ENCODE data around the gene RYR3.

Gene RYR3

DNA sequence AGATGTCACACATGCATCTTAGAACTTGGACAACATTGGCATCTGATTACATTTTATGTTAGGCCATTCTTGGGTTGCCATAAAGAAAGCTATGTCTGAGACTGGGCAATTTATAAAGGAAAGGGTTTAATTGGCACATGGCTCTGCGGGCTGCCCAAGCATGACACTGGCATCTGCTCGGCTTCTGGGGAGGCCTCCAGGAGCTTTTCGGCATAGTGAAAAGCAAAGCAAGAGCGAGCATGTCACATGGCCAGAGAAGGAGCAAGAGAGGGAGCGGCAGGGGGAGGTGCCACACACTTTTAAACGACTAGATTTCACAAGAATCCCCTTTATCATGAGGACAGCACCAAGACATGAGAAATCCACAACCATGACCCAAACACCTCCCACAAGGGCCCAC lies 11.3 kb downstream of the RYR3 start:
- peak; percentile 33 for DNase-seq

DNA sequence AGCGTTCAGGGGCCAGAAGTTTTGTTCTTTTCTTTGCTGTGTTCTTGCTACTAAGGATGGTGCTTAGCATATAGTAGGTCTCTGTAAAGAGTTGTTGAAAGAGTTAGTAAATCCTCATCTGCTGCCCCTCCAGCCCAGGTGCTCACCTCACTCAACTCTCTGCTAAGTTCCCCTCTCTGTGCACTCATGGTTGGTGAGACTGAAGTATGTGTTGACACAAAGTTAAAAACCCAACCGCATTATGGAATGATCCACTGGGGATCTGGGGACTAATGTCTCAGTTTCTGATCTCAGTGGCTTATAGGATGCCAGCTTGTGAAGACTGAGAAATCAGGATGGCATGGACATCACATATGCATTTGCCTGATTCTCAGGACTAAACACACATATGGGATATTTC lies 13.8 kb downstream of the RYR3 start:
- no peak for DNase-seq

DNA sequence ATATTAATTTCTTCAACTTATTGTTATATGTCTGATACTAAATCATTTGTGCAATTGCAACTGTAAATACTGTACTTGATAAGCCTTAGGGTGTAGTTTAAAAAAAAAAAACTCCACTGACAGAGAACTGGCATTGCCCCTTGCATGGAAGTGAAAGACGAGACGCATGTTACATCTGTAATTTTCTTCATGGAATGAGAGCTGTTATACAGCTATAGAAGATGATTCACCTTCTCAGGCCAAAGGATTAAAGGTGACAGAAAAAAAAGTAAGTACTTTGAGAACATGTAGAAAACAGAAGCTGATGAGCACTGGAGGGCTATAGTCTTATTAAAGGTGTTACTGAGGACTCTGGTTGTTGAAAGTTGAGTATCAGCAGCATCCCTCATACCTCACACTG lies 16.1 kb downstream of the RYR3 start:
- no peak for DNase-seq

DNA sequence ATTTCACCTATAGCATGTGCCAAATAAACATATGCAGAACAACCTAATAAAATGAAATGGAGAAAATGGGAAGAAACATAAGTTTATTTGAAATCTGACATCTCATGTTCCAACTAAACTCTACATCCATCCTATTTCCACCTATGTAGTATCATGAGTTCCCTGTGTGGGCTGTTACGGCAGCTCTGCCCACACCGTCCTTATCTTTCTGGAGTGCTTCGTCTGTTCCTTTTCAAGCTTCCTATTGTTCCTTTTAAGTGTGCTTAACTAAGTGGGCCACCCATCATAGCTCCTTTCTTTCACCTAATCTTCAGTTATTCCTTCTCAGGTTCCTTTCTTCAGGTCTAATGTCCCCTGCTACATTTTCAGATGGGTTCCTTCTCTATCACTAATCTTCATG lies 17.3 kb downstream of the RYR3 start:
- no peak for DNase-seq

GRCh38 chr15:33329457-33329856 lies 18.7 kb downstream of the RYR3 start:
- DNase-seq = no peak

- peak; percentile 94 for DNase-seq
Measured at GRCh38 chr15:33330931-33331330, 20.2 kb downstream of the RYR3 start.

DNA sequence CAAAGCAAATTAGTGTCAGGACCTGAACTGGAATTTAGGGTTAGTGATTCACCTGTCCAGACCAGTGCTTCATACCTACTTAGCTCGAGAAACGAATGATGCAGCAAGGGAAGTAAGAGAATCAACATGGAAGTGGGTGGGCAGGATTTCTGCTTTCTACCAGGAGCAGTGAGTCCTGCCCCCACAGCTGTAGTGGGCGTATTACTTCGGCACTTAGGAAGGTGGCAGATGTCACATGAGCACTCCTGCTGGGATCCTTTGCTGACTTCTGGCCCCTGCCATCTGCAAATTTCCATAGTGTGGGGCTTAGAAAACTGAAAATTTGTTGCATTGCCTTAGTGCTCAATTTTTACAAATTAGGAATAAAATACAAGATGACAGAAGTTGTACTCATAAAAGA lies 31.2 kb downstream of the RYR3 start:
- DNase-seq = peak; percentile 91

GRCh38 chr15:33343275-33343674 lies 32.5 kb downstream of the RYR3 start:
- DNase-seq = no peak

GRCh38 chr15:33344111-33344510 lies 33.3 kb downstream of the RYR3 start:
- no peak for DNase-seq

- DNase-seq = no peak
Measured at GRCh38 chr15:33344530-33344929, 33.8 kb downstream of the RYR3 start.

DNA sequence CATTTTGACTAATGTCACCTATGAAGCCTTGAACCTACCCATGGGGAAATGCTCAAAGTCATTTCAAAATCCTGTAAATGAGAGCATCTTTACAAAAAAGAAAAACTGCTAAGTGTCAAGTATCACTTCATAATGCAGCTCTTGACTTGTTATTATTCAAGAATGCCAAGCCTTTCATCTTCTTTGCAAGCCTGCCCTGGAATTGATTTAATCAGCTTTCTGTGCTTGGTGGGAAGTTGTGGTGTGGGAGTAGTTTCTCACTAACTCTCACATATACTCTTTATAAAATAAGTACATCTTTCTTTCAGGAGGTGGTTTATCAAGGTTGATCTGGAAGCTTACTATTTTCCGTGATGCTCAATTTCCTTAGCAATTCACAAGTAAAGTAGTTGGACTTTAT lies 43.6 kb downstream of the RYR3 start:
- DNase-seq = no peak

DNA sequence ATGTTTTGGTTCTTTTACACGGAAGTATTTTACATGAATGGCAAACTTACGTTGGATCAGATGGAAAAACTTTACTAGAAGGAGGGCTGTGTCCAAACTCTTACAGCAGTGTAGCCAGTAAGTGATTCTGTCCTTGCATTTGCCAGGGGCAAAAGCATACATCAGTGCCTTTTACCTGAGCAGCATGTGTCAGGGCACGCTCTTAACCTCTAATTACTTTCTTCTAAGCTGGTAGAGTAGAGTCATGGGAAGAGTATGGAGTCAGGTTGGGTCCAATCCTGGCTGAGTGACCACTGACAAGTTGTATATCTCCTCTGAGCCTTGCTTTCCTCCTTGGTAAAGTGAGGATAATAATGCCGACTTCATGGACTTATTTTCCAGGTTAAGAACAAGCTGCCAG lies 47.1 kb downstream of the RYR3 start:
- DNase-seq = no peak

GRCh38 chr15:33358306-33358705 lies 47.5 kb downstream of the RYR3 start:
- no peak for DNase-seq

DNA sequence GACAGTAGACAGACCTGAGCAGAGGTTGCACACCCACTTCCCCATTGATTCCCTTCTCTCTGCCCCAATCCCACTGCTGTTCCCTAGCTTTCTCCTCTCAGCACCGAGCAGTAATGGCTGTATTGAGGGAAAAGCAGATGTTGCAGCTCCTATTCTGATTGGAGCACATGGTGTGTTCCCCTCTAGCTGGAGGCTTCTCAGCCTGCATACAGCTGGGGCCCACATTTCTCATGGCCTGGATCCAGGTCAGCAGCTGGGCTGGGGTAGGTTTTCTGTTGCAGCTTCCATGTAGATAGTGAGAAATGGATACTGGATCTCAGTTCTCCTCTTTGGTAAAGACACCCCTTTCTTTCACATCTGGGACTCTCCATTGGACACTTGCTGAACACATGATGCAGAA lies 50.1 kb downstream of the RYR3 start:
- DNase-seq = peak; percentile 63

DNA sequence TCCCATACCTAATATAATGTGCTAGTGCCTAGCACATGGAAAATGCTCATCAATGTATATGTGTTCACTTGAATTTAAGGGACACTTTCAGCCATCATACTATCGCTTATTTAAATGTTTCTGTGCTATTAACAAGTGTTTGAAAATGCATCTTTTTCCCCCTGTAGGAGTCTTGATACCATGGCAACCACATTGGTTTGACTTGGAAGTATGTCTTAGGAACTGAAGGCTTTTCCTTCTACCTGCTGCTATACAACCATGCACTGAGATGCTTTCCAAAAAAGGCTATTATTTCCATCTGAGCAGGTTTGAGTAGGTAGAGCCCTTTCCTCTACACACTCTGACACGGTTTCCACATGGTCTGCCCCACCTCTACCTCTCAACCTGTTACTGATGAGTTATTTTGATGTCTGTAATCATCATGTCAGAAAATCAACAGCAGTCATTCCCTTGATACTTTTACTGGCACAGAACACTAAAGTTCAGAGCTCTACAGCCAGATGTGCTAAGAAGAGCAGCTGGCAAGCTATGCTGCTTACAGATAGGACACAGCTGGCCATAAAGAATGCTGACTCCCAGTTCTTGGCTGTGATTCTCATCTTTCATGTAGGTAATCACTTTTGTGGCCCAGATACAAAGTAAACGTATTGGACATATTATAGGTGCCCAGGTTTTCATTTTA lies 59.3 kb downstream of the RYR3 start:
- DNase-seq = peak; percentile 4

DNA sequence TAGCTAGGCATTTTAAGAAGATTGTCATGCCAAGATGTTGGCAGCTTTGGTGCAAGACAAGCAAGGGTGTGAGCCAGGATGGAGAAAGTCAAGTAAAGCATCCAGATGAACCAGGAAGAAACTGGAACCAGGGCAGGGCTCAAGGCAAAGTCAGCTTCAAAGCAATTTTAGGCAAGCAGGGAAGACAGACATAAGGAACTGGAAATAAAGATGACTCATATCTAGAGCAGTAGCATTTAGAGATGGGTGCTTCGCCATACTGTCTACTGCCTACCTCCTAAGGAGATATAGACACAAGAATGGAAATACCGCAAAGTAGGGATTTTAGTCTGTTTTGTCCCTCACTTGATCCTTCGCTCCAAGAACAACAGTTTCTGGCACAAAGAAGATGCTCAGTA lies 59.9 kb downstream of the RYR3 start:
- no peak for DNase-seq

GRCh38 chr15:33371159-33371558 lies 60.4 kb downstream of the RYR3 start:
- DNase-seq = no peak

DNA sequence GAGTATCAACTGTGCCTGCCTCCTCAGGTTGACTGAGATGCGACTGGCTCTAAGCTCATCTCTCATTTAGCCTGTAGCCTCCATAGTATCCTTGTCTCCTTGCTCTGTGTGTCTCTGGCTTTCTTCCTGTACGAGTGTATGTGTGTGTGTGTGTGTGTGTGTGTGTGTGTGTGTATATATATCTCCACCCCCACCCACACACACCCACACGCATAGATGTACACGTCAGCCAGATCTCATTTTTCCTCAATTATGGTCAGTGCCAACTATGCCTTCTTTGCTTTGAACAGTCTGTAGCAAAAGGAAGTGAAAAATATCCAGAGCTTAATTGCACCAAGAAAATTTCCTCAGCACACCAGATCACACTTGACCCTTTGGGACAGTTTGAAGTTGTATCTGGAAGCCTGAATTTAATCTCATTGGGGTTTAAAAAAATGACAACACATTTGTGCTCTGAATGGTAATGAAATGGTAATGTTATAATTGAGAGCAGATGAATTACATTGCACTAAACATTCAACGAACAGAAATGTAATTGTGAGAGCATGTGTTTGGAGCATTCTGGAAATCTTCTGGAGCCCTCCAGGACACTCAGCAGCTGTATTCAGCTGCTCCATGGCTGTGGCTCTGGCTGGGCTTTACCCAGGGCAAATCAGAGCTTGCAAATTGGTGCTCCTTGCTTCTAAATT lies 63.6 kb downstream of the RYR3 start:
- DNase-seq = no peak

GRCh38 chr15:33375236-33375635 lies 64.5 kb downstream of the RYR3 start:
- no peak for DNase-seq

DNA sequence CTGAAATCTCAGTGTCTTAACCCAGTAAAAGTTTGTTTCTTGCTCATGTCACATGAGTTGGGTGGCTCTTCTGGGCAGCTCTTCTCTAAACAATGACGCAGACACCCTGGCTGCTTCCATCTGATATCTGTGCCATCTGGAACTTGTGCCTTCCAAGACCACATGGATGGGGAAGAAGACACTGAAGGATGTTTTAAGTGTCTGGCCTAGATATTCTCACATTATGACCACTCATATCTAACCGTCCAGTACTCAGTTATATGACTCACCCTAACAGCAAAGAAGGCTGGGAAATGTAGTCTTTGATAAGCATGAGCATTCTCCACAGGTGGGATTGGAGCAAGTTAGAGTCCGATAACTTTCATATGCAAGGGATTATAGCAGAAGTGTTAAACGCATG lies 66.4 kb downstream of the RYR3 start:
- no peak for DNase-seq

DNA sequence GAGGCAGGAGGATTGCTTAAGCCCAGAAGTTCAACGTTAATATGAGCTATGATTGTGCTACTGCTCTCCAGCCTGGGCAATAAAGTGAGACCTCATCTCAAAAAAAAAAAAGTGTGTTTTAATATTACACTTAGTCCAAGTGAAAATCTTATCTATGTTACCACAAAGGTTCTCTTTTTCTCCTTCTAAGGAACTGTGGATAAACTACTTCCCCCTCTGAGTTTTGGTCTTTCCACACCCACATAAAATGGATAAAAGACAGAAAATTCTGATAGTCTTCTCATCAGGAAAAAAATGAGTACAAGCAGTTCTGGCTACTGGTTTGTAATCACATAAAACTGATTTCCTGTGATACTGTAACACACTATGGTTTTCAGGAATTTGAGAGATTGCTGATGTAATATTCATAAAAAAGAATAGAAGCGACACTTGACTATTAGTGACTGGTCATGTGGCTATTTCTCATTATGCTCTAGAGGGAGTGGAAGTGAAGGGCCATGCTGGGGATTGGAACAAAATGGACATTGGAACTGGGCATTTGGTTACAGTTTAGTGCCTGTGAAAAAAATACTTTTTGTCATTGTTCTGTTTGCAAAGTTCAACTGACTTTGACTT lies 68.2 kb downstream of the RYR3 start:
- no peak for DNase-seq

GRCh38 chr15:33380406-33380805 lies 69.6 kb downstream of the RYR3 start:
- DNase-seq = no peak

- DNase-seq = no peak
Measured at GRCh38 chr15:33382491-33382890, 71.7 kb downstream of the RYR3 start.

- DNase-seq = no peak
Measured at GRCh38 chr15:33384307-33384706, 73.5 kb downstream of the RYR3 start.

DNA sequence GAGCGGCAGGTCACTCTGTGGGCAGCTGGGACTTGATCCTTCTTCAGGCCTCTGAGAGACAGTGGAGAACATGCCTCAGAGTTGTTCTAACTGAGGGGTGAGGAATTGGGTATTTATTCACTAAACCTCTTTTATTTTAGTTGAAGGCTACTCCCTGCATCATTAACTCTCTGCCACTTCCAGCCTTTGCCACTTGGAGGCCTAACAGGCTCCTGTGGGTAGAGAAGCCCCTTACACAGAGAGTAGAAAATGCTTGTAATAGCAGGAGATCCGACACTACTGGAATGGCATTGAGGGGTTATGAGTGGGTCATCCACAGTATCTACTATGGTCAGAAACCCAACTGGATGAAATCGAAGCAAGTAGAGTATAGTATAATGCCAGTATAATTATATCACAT lies 81.7 kb downstream of the RYR3 start:
- no peak for DNase-seq

Measured in NCI-H2171 treated with DMSO at 0.1 percent for 48 hours (cell line).